Nephron progenitor cell (in vitro differentiated cells): Measurements from ENCODE around the gene PXK.

Experiments
- DNase-seq: peaks from one replicate; pipeline ENCODE4 v3.0.0; 2021
- H3K27ac Mint-ChIP-seq: 2 replicates; pipeline ENCODE4 v1.8.0; 2021; ENCODE audit warnings: mild to moderate bottlenecking, moderate library complexity, mixed read lengths
- H3K27me3 Mint-ChIP-seq: 2 replicates; pipeline ENCODE4 v1.8.0; 2021; ENCODE audit warnings: mild to moderate bottlenecking, low read depth, mixed read lengths; ENCODE audit not compliant: poor library complexity
- H3K36me3 Mint-ChIP-seq: 2 replicates; pipeline ENCODE4 v1.8.0; 2021; ENCODE audit warnings: low read depth, mixed read lengths
- H3K4me1 Mint-ChIP-seq: 2 replicates; pipeline ENCODE4 v1.8.0; 2021; ENCODE audit warnings: mixed read lengths
- H3K4me3 Mint-ChIP-seq: 2 replicates; pipeline ENCODE4 v1.8.0; 2021; ENCODE audit warnings: mild to moderate bottlenecking, moderate library complexity, mixed read lengths
- H3K9me3 Mint-ChIP-seq: 2 replicates; pipeline ENCODE4 v1.8.0; 2021; ENCODE audit warnings: mild to moderate bottlenecking, moderate library complexity, mixed read lengths
- TF ChIP-seq, protein P1 (sequence below): fragments of 200-600 bp; sonication (generic); IDR thresholded peaks from 2 replicates; pipeline ENCODE4 v1.5.0; 2021; ENCODE audit warnings: antibody characterized with exemption

PXK gene

DNA sequence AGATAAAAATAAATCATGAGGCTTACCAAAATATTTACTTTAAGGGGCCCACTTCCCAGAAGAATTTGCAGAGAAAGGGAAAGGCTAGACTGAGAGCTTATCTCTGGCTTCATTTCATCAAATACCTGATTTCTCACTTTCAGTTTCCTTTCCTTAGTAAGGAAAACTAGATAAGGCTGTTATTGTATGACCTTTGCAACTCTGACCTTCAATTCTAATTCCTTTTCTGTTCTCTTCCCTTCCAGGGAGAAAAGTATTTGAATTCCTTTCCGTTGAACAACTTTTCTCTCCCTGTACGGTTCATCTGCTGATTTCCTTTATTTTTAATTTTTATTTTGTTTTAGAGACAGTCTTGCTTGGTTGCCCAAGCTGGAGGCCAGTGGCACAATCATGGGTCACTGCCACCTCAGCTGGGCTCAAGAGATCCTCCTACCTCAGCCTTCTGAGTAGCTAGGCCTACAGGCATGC is 7.1 kb upstream of the PXK start:
- peak overlapping the region; percentile 95 for H3K27ac Mint-ChIP-seq
- H3K36me3 Mint-ChIP-seq = no peaks in the 10 kb centered on the region

DNA sequence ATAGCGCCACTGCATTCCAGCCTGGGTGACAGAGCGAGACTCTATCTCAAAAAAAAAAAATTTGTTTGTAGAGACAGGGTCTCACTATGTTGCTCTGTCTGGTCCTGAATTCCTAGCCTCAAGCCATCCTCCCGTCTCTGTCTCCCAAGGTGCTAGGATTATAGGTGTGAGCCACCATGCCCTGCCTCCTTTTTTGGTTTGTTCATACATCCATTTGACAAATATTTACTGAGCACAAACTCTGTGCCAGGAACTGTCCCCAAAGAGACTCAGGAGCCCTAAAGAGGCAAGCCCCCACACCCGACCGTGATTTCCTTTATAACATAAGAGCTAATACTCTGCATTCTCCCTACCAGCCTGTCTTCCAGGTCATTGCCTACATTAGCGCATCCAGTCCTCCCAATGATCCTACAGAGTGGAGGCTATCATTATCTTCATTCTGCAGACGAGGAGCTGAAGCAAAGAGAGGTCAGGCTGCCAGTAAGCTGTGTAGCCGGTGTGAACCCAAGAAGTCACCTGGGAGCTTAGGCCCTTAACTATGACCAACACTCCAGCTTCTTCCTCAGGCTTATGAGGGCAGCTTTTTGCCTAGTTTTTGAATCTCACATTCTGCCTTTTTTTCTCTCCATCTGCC is 6.3 kb upstream of the PXK start:
- DNase-seq = no peak
- no peaks in the 10 kb centered on the region for H3K9me3 Mint-ChIP-seq
- peaks cover 50% of the 10 kb centered on the region for H3K4me1 Mint-ChIP-seq
- TF ChIP-seq, protein P1, sequence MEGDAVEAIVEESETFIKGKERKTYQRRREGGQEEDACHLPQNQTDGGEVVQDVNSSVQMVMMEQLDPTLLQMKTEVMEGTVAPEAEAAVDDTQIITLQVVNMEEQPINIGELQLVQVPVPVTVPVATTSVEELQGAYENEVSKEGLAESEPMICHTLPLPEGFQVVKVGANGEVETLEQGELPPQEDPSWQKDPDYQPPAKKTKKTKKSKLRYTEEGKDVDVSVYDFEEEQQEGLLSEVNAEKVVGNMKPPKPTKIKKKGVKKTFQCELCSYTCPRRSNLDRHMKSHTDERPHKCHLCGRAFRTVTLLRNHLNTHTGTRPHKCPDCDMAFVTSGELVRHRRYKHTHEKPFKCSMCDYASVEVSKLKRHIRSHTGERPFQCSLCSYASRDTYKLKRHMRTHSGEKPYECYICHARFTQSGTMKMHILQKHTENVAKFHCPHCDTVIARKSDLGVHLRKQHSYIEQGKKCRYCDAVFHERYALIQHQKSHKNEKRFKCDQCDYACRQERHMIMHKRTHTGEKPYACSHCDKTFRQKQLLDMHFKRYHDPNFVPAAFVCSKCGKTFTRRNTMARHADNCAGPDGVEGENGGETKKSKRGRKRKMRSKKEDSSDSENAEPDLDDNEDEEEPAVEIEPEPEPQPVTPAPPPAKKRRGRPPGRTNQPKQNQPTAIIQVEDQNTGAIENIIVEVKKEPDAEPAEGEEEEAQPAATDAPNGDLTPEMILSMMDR = no peak
- peak overlapping the region; percentile 11 for H3K27ac Mint-ChIP-seq
- no peaks in the 10 kb centered on the region for H3K36me3 Mint-ChIP-seq
- H3K27me3 Mint-ChIP-seq = peaks cover 10% of the 10 kb centered on the region
- no peak overlapping the region for H3K4me3 Mint-ChIP-seq

More for the DNA sequence above, 7.1 kb upstream of the PXK start:
- Mint-ChIP-seq H3K9me3 (no peaks in the 10 kb centered on the region), H3K4me1 (peaks cover 43% of the 10 kb centered on the region), H3K27me3 (peaks cover 7% of the 10 kb centered on the region), H3K4me3 (peak overlapping the region; percentile 30)
- no peak for DNase-seq
- TF ChIP-seq, protein P1 = no peak

DNA sequence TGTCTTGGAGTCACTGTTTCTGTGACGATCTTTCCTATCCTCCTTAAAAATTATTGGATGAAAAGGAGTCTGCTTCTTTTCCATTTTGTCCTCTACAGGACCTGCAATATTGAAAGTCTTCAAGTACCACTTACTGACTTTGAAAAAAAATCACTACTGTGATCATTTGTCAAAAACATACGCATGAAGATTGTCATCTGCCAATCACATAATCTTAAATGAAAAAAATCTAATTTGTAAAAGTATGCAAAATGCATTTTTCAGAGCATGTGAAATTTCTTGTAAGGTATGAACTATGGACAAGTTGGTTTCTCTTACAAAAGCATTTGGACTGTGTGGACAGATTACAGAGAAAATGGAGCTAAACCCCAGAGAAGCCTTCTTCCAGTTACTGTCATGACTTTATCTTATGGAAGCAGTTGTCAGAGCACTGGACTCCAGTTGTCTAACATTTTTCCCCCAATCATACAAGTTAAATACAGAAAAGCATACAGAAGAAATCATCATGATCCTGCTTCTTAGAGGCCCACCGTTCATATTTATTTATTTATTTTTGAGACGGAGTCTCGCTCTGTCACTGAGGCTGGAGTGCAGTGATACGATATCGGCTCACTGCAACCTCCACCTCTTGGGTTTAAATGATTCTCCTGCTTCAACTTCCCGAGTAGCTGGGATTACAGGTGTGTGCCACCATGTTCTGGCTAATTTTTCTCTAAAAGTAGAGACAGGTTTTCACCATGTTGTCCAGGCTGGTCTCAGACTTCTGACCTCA is 3.4 kb upstream of the PXK start:
- Mint-ChIP-seq H3K36me3 (no peaks in the 10 kb centered on the region), H3K4me1 (peaks cover 60% of the 10 kb centered on the region), H3K9me3 (no peaks in the 10 kb centered on the region), H3K27me3 (peaks cover 10% of the 10 kb centered on the region), H3K4me3 (no peak overlapping the region), H3K27ac (no peak overlapping the region)
- TF ChIP-seq, protein P1 = no peak
- no peak for DNase-seq

DNA sequence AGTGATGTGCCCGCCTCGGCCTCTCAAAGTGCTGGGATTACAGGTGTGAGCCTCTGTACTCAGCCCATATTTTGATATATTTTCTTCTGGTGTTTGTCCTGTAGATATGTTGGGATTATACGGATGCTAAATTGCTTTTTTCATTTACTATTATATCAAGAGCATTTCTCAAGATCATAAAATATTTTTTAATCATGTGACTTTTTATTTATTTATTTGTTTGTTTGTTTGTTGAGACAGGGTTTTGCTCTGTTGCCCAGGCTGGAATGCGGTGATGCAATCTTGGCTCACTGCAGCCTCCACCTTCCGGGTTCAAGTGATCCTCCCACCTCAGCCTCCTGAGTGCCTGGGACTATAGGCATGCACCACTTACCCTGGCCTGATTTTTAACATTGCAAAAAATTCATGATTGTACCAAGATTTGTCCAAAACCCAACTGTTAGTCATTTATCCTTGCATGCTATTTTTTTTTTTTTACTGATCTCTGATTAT is 2.7 kb upstream of the PXK start:
- peaks cover 60% of the 10 kb centered on the region for H3K4me1 Mint-ChIP-seq
- no peak overlapping the region for H3K27ac Mint-ChIP-seq
- H3K27me3 Mint-ChIP-seq = peaks cover 10% of the 10 kb centered on the region
- TF ChIP-seq, protein P1 = no peak
- H3K4me3 Mint-ChIP-seq = no peak overlapping the region
- H3K9me3 Mint-ChIP-seq = no peaks in the 10 kb centered on the region
- H3K36me3 Mint-ChIP-seq = no peaks in the 10 kb centered on the region
- DNase-seq = no peak

DNA sequence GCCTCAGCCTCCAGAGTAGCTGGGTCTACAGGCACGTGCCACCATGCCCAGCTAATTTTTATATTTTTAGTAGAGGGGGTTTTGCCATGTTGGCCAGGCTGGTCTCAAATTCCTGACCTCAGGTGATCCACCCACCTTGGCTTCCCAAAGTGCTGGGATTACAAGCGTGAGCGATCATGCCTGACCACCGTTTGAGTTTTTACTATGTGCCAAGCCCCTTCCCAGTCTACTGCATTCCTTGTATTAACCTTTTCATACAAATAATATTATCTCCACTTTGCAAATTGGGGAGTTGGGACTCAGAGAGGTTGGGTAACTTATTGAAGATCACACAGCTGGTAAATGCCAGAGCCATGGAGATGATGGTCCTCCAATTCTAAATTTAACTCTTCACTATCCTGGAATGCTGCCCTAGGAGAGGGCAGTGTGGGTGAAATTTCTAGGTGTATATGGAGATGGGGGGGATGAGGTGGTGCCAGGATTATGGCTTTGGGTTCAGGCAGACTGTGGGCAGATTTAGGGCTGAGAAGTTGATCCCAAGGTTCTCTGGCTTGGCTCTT is 1.0 kb upstream of the PXK start:
- H3K4me3 Mint-ChIP-seq = peak overlapping the region; percentile 73
- H3K27me3 Mint-ChIP-seq = peaks cover 10% of the 10 kb centered on the region
- H3K4me1 Mint-ChIP-seq = peaks cover 54% of the 10 kb centered on the region
- no peak overlapping the region for H3K27ac Mint-ChIP-seq
- H3K9me3 Mint-ChIP-seq = no peaks in the 10 kb centered on the region
- H3K36me3 Mint-ChIP-seq = no peaks in the 10 kb centered on the region
- TF ChIP-seq, protein P1 = no peak
- no peak for DNase-seq
